H9 (cell line): ENCODE measurements around the gene DPP6. TPM values are rescaled to one million over a fixed set of nuclear protein-coding genes. Genes with fewer than 3 reads are reported as not detected.

Experiments used
- DNase-seq: peaks from one replicate; pipeline ENCODE4 v3.0.0-alpha.2; 2017
- H2AFZ ChIP-seq: one replicate; pipeline ENCODE4 v1.6.1; 2013; ENCODE audit warnings: mild to moderate bottlenecking, low read length, control low read depth, moderate library complexity
- H2AK5ac ChIP-seq: 2 replicates; pipeline ENCODE4 v1.6.1; 2013; ENCODE audit warnings: low read length, control low read depth, mixed read lengths; ENCODE audit not compliant: insufficient read length
- H2BK120ac ChIP-seq: one replicate; pipeline ENCODE4 v1.6.1; 2013; ENCODE audit warnings: low read depth, mild to moderate bottlenecking, low read length, control low read depth, inconsistent platforms; ENCODE audit not compliant: poor library complexity, severe bottlenecking
- H2BK12ac ChIP-seq: 2 replicates; pipeline ENCODE4 v1.6.1; 2013; ENCODE audit warnings: low read length, control low read depth, mixed read lengths, low read depth; ENCODE audit not compliant: insufficient read length
- H2BK15ac ChIP-seq: 2 replicates; pipeline ENCODE4 v1.6.1; 2013; ENCODE audit warnings: low read depth, low read length, control low read depth
- H2BK20ac ChIP-seq: one replicate; pipeline ENCODE4 v1.6.1; 2013; ENCODE audit warnings: low read depth, mild to moderate bottlenecking, low read length, control low read depth, inconsistent platforms; ENCODE audit not compliant: poor library complexity, severe bottlenecking
- H2BK5ac ChIP-seq: 2 replicates; pipeline ENCODE4 v1.6.1; 2013; ENCODE audit warnings: low read length, control low read depth, mixed read lengths; ENCODE audit not compliant: insufficient read length
- H3K14ac ChIP-seq: 2 replicates; pipeline ENCODE4 v1.6.1; 2013; ENCODE audit warnings: low read length, control low read depth; ENCODE audit not compliant: insufficient read depth
- H3K18ac ChIP-seq: 2 replicates; pipeline ENCODE4 v1.6.1; 2013; ENCODE audit warnings: low read depth, mild to moderate bottlenecking, mixed read lengths, low read length, control low read depth; ENCODE audit not compliant: insufficient read length
- H3K23ac ChIP-seq: 2 replicates; pipeline ENCODE4 v1.6.1; 2013; ENCODE audit warnings: low read length, control low read depth, mixed read lengths, low read depth; ENCODE audit not compliant: insufficient read length
- H3K23me2 ChIP-seq: 2 replicates; pipeline ENCODE4 v1.6.1; 2013; ENCODE audit warnings: low read depth, mild to moderate bottlenecking, mixed read lengths, low read length, control low read depth; ENCODE audit not compliant: insufficient read length, poor library complexity, severe bottlenecking
- H3K27ac ChIP-seq: 2 replicates; pipeline ENCODE4 v1.5.1; 2013; ENCODE audit warnings: low read length, control low read depth, mixed read lengths, low read depth; ENCODE audit not compliant: insufficient read length
- H3K27me3 ChIP-seq: 2 replicates; pipeline ENCODE4 v1.6.1; 2013; ENCODE audit warnings: low read length, control low read depth, inconsistent platforms; ENCODE audit not compliant: insufficient read depth
- H3K4ac ChIP-seq: 2 replicates; pipeline ENCODE4 v1.6.1; 2013; ENCODE audit warnings: low read depth, mild to moderate bottlenecking, control low read depth, inconsistent platforms, low read length, moderate library complexity
- H3K4me1 ChIP-seq: 2 replicates; pipeline ENCODE4 v1.6.1; 2013; ENCODE audit warnings: low read length, control low read depth, inconsistent platforms; ENCODE audit not compliant: insufficient read depth
- H3K4me2 ChIP-seq: 2 replicates; pipeline ENCODE4 v1.6.1; 2013; ENCODE audit warnings: low read length, control low read depth, mixed read lengths; ENCODE audit not compliant: insufficient read length, insufficient read depth
- H3K56ac ChIP-seq: 2 replicates; pipeline ENCODE4 v1.6.1; 2013; ENCODE audit warnings: low read depth, mild to moderate bottlenecking, mixed read lengths, low read length, control low read depth; ENCODE audit not compliant: insufficient read length
- H3K79me1 ChIP-seq: 2 replicates; pipeline ENCODE4 v1.6.1; 2013; ENCODE audit warnings: low read depth, mild to moderate bottlenecking, moderate library complexity, low read length, control low read depth, inconsistent platforms; ENCODE audit not compliant: insufficient read depth, poor library complexity, severe bottlenecking
- H3K79me2 ChIP-seq: 2 replicates; pipeline ENCODE4 v1.6.1; 2013; ENCODE audit warnings: low read length, control low read depth, inconsistent platforms; ENCODE audit not compliant: insufficient read depth
- H3K9ac ChIP-seq: 2 replicates; pipeline ENCODE4 v1.6.1; 2013; ENCODE audit warnings: low read length, control low read depth, mixed read lengths; ENCODE audit not compliant: insufficient read length; ENCODE audit errors: extremely low read depth
- H3K9me3 ChIP-seq: one replicate; pipeline ENCODE4 v1.6.1; 2013; ENCODE audit warnings: low read depth, low read length, inconsistent platforms; ENCODE audit not compliant: control insufficient read depth
- H3T11ph ChIP-seq: one replicate; pipeline ENCODE4 v1.6.1; 2013; ENCODE audit warnings: mild to moderate bottlenecking, low read length, control low read depth, inconsistent platforms
- H4K20me1 ChIP-seq: one replicate; pipeline ENCODE4 v1.6.1; 2013; ENCODE audit not compliant: control insufficient read depth, insufficient read length, insufficient read depth
- H4K5ac ChIP-seq: 2 replicates; pipeline ENCODE4 v1.6.1; 2013; ENCODE audit warnings: low read depth, mild to moderate bottlenecking, mixed read lengths, low read length, control low read depth; ENCODE audit not compliant: insufficient read length
- H4K8ac ChIP-seq: replicated peaks from 2 replicates; pipeline ENCODE4 v1.6.1; 2013; ENCODE audit warnings: low read length, control low read depth, mixed read lengths, low read depth; ENCODE audit not compliant: insufficient read length
- H4K91ac ChIP-seq: 2 replicates; pipeline ENCODE4 v1.6.1; 2013; ENCODE audit warnings: low read depth, mild to moderate bottlenecking, moderate library complexity, mixed read lengths, low read length, control low read depth; ENCODE audit not compliant: insufficient read length
- H3K27ac Mint-ChIP-seq, 3 experiments: 2 replicates in 2 of 3; 3 replicates in 1 of 3; pipeline ENCODE4 v1.8.0; 2020 to 2021; ENCODE audit warnings: mixed read lengths in 3 of 3, mild to moderate bottlenecking in 1 of 3, moderate library complexity in 1 of 3
- H3K27me3 Mint-ChIP-seq: 2 replicates; pipeline ENCODE4 v1.8.0; 2021; ENCODE audit warnings: low read depth, mild to moderate bottlenecking, moderate library complexity, mixed read lengths
- H3K36me3 Mint-ChIP-seq, 3 experiments: 2 replicates in 2 of 3; 3 replicates in 1 of 3; pipeline ENCODE4 v1.8.0; 2020 to 2021; ENCODE audit warnings: low read depth in 3 of 3, mixed read lengths in 3 of 3; ENCODE audit not compliant: insufficient read depth in 1 of 3
- H3K4me1 Mint-ChIP-seq, 2 experiments: 2 replicates each; pipeline ENCODE4 v1.8.0; 2020; ENCODE audit warnings: mixed read lengths in 2 of 2
- H3K4me3 Mint-ChIP-seq, 2 experiments: 2 replicates in 1 of 2; 3 replicates in 1 of 2; pipeline ENCODE4 v1.8.0; 2020 to 2021; ENCODE audit warnings: mild to moderate bottlenecking in 2 of 2, mixed read lengths in 2 of 2, moderate library complexity in 1 of 2
- H3K9me3 Mint-ChIP-seq, 2 experiments: 2 replicates in 1 of 2; 3 replicates in 1 of 2; pipeline ENCODE4 v1.8.0; 2020; ENCODE audit warnings: mild to moderate bottlenecking in 2 of 2, mixed read lengths in 2 of 2, moderate library complexity in 1 of 2
- CTCF ChIP-seq: fragments of 200-600 bp; sonication (generic); conservative IDR thresholded peaks from 3 replicates; pipeline ENCODE4 v1.8.0; 2021; ENCODE audit warnings: antibody characterized with exemption, mild to moderate bottlenecking
- WGBS: extraction: QIAGEN DNeasy Blood & Tissue Kit; methylation state at CpG from one replicate; pipeline ENCODE4 v1.1.7; 2013; ENCODE audit warnings: missing lambda C conversion rate, low lambda C conversion rate, mixed read lengths; ENCODE audit not compliant: insufficient read length; ENCODE audit errors: extremely low coverage; 5-methylcytosine and 5-hydroxymethylcytosine counted together
- total RNA-seq: library from RNA; stranded (reverse); gene quantifications from 2 replicates; pipeline ENCODE4 v1.2.1, GENCODE V29; 2021

DPP6 gene
- total RNA-seq, 1 experiment from 2014 or later, result 4.5 TPM

GRCh38 chr7:154817224-154817896 lies 765.2 kb downstream of the DPP6 start:
- H4K91ac ChIP-seq, result no peak overlapping the region
- H4K20me1 ChIP-seq, result no peaks in the 10 kb centered on the region
- H3K36me3 Mint-ChIP-seq, result peaks cover 0 to 4% (median 1%) of the 10 kb centered on the region in 3 experiments; a peak in 2 of 7 replicates
- H2BK15ac ChIP-seq, result no peak overlapping the region
- no CpG with 5 or more reads among the region's 7 CpGs for WGBS
- no peak overlapping the region for H2BK5ac ChIP-seq
- TF ChIP-seq CTCF, result no peak
- H2BK20ac ChIP-seq, result no peak overlapping the region
- H4K5ac ChIP-seq, result no peak overlapping the region
- no peak overlapping the region for H4K8ac ChIP-seq
- peaks cover 6 to 7% of the 10 kb centered on the region in 2 experiments for H3K9me3 Mint-ChIP-seq
- no peak overlapping the region for H3K27ac Mint-ChIP-seq
- no peak overlapping the region for H2BK12ac ChIP-seq
- no peaks in the 10 kb centered on the region for H3K27me3 ChIP-seq
- no peak overlapping the region for H2BK120ac ChIP-seq
- no peak overlapping the region for H3K4ac ChIP-seq
- H3K23me2 ChIP-seq, result no peaks in the 10 kb centered on the region
- H3K23ac ChIP-seq, result no peak overlapping the region
- no peak overlapping the region for H2AK5ac ChIP-seq
- no peaks in the 10 kb centered on the region for H3K79me2 ChIP-seq
- H3K27ac ChIP-seq, result no peak overlapping the region
- H3T11ph ChIP-seq, result no peak overlapping the region
- no peaks in the 10 kb centered on the region for H3K9me3 ChIP-seq
- H3K14ac ChIP-seq, result no peak overlapping the region
- H3K4me1 ChIP-seq, result no peaks in the 10 kb centered on the region
- no peaks in the 10 kb centered on the region for H3K79me1 ChIP-seq
- no peak overlapping the region for H3K18ac ChIP-seq
- H3K4me1 Mint-ChIP-seq, result no peaks in the 10 kb centered on the region
- peaks cover 3% of the 10 kb centered on the region for H3K27me3 Mint-ChIP-seq
- H3K9ac ChIP-seq, result no peak overlapping the region
- H3K4me2 ChIP-seq, result no peak overlapping the region
- H3K4me3 Mint-ChIP-seq, result no peak overlapping the region
- no peak overlapping the region for H2AFZ ChIP-seq
- no peak for DNase-seq
- H3K56ac ChIP-seq, result no peak overlapping the region
